ENCODE results near the gene ANKRD63.

GRCh38 chr15:40331026-40331425 lies 48.2 kb upstream of the ANKRD63 start:
- TF ChIP-seq CTCF (IDR thresholded peaks at IDR 0.05; ENCODE audit: borderline replicate concordance, extremely low read depth, low read length, poor library complexity, severe bottlenecking) (no peak), EZH2 (IDR thresholded peaks at IDR 0.05; ENCODE audit: borderline replicate concordance, low read depth, low read length, severe bottlenecking) (no peak)
